HEK293 (cell line): ENCODE results near the gene PPP1CA.

Experiments used
- CTCF ChIA-PET: fragments of 350-600 bp; formaldehyde crosslinking; extraction: SDS; loops from one replicate; lab custom pipeline; 2021; ENCODE audit warnings: antibody characterized with exemption; lab: Yijun Ruan, JAX
- POLR2A ChIA-PET: fragments of 300-600 bp; formaldehyde crosslinking; extraction: SDS; loops from one replicate; lab custom pipeline; 2020; ENCODE audit warnings: antibody characterized with exemption, inconsistent platforms; lab: Yijun Ruan, JAX
- H3K27ac ChIP-seq: fragments of 200-500 bp; sonication (Bioruptor generic); 2 replicates; pipeline ENCODE4 v1.5.1; 2014; ENCODE audit warnings: low read depth, low read length, control low read depth, inconsistent platforms; ENCODE audit errors: extremely low read depth
- H3K36me3 ChIP-seq, 2 experiments: fragments of 200-500 bp in 1 of 2; sonication (Bioruptor generic) in 1 of 2; 1 replicate in 1 of 2; 2 replicates in 1 of 2; pipeline ENCODE4 v1.5.1; 2014 to 2017; ENCODE audit warnings: inconsistent platforms in 2 of 2, low read length in 2 of 2; ENCODE audit not compliant: control insufficient read depth in 2 of 2, insufficient read depth in 1 of 2
- H3K4me1 ChIP-seq: fragments of 200-500 bp; sonication (Bioruptor generic); 2 replicates; pipeline ENCODE4 v1.5.1; 2014; ENCODE audit warnings: mild to moderate bottlenecking, low read length, inconsistent platforms; ENCODE audit not compliant: control insufficient read depth, insufficient read depth
- H3K4me3 ChIP-seq: 2 replicates; pipeline ENCODE4 v1.5.1; 2011; ENCODE audit warnings: low read depth, mild to moderate bottlenecking, control low read depth, low read length, moderate library complexity
- H3K9me3 ChIP-seq: fragments of 200-500 bp; sonication (Bioruptor generic); 2 replicates; pipeline ENCODE4 v1.5.1; 2014; ENCODE audit warnings: low read depth, low read length, inconsistent platforms; ENCODE audit not compliant: control insufficient read depth, insufficient read depth
- HOXC10 ChIP-seq: sonication (generic); formaldehyde crosslinking; IDR thresholded peaks from 2 replicates; pipeline ENCODE4 v1.8.1; 2023; ENCODE audit warnings: mild to moderate bottlenecking, missing genetic modification reagents
- KLF8 ChIP-seq: fragments of 450-650 bp; formaldehyde crosslinking; IDR thresholded peaks from 2 replicates; pipeline ENCODE4 v1.5.1; 2016; ENCODE audit warnings: missing biosample characterization, missing genetic modification characterization
- REPIN1 ChIP-seq: fragments of 450-650 bp; formaldehyde crosslinking; IDR thresholded peaks from 2 replicates; pipeline ENCODE4 v1.5.1; 2017; ENCODE audit warnings: missing biosample characterization, missing genetic modification characterization, low read depth
- SP7 ChIP-seq: fragments of 450-650 bp; formaldehyde crosslinking; IDR thresholded peaks from 2 replicates; pipeline ENCODE4 v1.5.1; 2016; ENCODE audit warnings: missing biosample characterization, missing genetic modification characterization
- ZBTB8A ChIP-seq: fragments of 450-650 bp; formaldehyde crosslinking; IDR thresholded peaks from 2 replicates; pipeline ENCODE4 v1.5.1; 2016; ENCODE audit warnings: missing biosample characterization, missing genetic modification characterization
- ZNF157 ChIP-seq: fragments of 450-650 bp; formaldehyde crosslinking; IDR thresholded peaks from 2 replicates; pipeline ENCODE4 v1.5.1; 2016; ENCODE audit warnings: missing biosample characterization, missing genetic modification characterization
- ZNF324 ChIP-seq: fragments of 450-650 bp; formaldehyde crosslinking; IDR thresholded peaks from 2 replicates; pipeline ENCODE4 v1.5.1; 2016; ENCODE audit warnings: missing biosample characterization, missing genetic modification characterization
- ZNF558 ChIP-seq: fragments of 450-650 bp; formaldehyde crosslinking; IDR thresholded peaks from 2 replicates; pipeline ENCODE4 v1.5.1; 2016; ENCODE audit warnings: missing biosample characterization, missing genetic modification characterization
- ZNF600 ChIP-seq: fragments of 450-650 bp; formaldehyde crosslinking; IDR thresholded peaks from 2 replicates; pipeline ENCODE4 v1.5.1; 2016; ENCODE audit warnings: missing biosample characterization, missing genetic modification characterization
- ZNF624 ChIP-seq: fragments of 450-650 bp; formaldehyde crosslinking; IDR thresholded peaks from 2 replicates; pipeline ENCODE4 v1.5.1; 2017; ENCODE audit warnings: missing biosample characterization, missing genetic modification characterization
- ZNF626 ChIP-seq: fragments of 450-650 bp; sonication (Bioruptor Pico); formaldehyde crosslinking; IDR thresholded peaks from 2 replicates; pipeline ENCODE4 v1.5.1; 2018; ENCODE audit warnings: missing biosample characterization, missing genetic modification characterization, inconsistent platforms
- ZNF670 ChIP-seq: fragments of 450-650 bp; formaldehyde crosslinking; IDR thresholded peaks from 2 replicates; pipeline ENCODE4 v1.5.1; 2016; ENCODE audit warnings: missing biosample characterization, missing genetic modification characterization, low read depth
- ZNF76 ChIP-seq: fragments of 450-650 bp; formaldehyde crosslinking; IDR thresholded peaks from 2 replicates; pipeline ENCODE4; 2016; ENCODE audit warnings: low read depth, missing biosample characterization, missing genetic modification characterization, borderline replicate concordance
- ZNF792 ChIP-seq: fragments of 450-650 bp; formaldehyde crosslinking; IDR thresholded peaks from 2 replicates; pipeline ENCODE4 v1.5.1; 2016; ENCODE audit warnings: missing biosample characterization, missing genetic modification characterization
- TF ChIP-seq, protein P1 (sequence below): IDR thresholded peaks from 2 replicates; pipeline ENCODE4 v1.6.1; 2011; ENCODE audit warnings: mild to moderate bottlenecking, low read depth, low read length, borderline replicate concordance
- TF ChIP-seq, protein P2 (sequence below): fragments of 450-650 bp; formaldehyde crosslinking; IDR thresholded peaks from 2 replicates; pipeline ENCODE4 v1.5.1; 2016; ENCODE audit warnings: missing biosample characterization, missing genetic modification characterization, low read depth
- TF ChIP-seq, protein P3 (sequence below): fragments of 450-650 bp; formaldehyde crosslinking; conservative IDR thresholded peaks from 2 replicates; pipeline ENCODE4 v1.5.1; 2016; ENCODE audit warnings: low read depth, missing biosample characterization, missing genetic modification characterization
- TF ChIP-seq, protein P4 (sequence below): fragments of 450-650 bp; formaldehyde crosslinking; IDR thresholded peaks from 2 replicates; pipeline ENCODE4 v1.5.1; 2016; ENCODE audit warnings: missing biosample characterization, missing genetic modification characterization
- TF ChIP-seq, protein P5 (sequence below): fragments of 450-650 bp; formaldehyde crosslinking; IDR thresholded peaks from 2 replicates; pipeline ENCODE4 v1.5.1; 2016; ENCODE audit warnings: missing biosample characterization, missing genetic modification characterization
- TF ChIP-seq, protein P6 (sequence below): fragments of 450-650 bp; formaldehyde crosslinking; IDR thresholded peaks from 2 replicates; pipeline ENCODE4 v1.5.1; 2017; ENCODE audit warnings: missing biosample characterization, missing genetic modification characterization

The PPP1CA gene

DNA sequence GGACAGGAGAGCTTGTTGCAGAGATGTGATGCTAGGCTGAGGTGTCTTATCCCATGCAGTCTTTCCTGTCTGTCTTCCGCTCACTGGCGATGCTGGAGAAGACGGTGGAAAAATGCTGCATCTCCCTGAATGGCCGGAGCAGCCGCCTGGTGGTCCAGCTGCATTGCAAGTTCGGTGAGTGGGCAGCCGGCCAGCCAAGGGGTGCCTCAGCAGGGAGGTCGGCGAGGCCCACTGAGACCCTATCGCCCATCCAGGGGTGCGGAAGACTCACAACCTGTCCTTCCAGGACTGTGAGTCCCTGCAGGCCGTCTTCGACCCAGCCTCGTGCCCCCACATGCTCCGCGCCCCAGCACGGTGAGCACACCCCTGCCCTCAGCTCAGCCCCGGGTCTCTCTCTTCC, 8.2 kb downstream of the PPP1CA start:
- Histone ChIP-seq H3K4me3 (no peak overlapping the region), H3K9me3 (no peaks in the 10 kb centered on the region), H3K4me1 (0 out of 2 replicates have a peak, but pooled peaks cover 3% of the 10 kb centered on the region), H3K36me3 (peaks cover 0 to 47% of the 10 kb centered on the region in 2 experiments; a peak in 2 of 3 replicates), H3K27ac (no peak overlapping the region)
- POLR2A ChIA-PET: interaction anchor here (3.5 kb wide), 1 partner anchor 8 kb away, joined by 53 read pairs; the partner anchor contains the start of gene PPP1CA
- CTCF ChIA-PET: interaction anchor here (2.9 to 25.6 kb wide), 2 partner anchors 8 to 30 kb away, joined by 20 to 898 read pairs; partner anchors contain the start of genes CLCF1, POLD4 and PPP1CA
- TF ChIP-seq, protein P1, sequence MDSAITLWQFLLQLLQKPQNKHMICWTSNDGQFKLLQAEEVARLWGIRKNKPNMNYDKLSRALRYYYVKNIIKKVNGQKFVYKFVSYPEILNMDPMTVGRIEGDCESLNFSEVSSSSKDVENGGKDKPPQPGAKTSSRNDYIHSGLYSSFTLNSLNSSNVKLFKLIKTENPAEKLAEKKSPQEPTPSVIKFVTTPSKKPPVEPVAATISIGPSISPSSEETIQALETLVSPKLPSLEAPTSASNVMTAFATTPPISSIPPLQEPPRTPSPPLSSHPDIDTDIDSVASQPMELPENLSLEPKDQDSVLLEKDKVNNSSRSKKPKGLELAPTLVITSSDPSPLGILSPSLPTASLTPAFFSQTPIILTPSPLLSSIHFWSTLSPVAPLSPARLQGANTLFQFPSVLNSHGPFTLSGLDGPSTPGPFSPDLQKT: no peak
- TF ChIP-seq ZNF600 (tag by site-specific recombination): no peak
- TF ChIP-seq REPIN1: no peak
- no peak for TF ChIP-seq ZNF558 (tag by site-specific recombination)
- TF ChIP-seq, protein P2, sequence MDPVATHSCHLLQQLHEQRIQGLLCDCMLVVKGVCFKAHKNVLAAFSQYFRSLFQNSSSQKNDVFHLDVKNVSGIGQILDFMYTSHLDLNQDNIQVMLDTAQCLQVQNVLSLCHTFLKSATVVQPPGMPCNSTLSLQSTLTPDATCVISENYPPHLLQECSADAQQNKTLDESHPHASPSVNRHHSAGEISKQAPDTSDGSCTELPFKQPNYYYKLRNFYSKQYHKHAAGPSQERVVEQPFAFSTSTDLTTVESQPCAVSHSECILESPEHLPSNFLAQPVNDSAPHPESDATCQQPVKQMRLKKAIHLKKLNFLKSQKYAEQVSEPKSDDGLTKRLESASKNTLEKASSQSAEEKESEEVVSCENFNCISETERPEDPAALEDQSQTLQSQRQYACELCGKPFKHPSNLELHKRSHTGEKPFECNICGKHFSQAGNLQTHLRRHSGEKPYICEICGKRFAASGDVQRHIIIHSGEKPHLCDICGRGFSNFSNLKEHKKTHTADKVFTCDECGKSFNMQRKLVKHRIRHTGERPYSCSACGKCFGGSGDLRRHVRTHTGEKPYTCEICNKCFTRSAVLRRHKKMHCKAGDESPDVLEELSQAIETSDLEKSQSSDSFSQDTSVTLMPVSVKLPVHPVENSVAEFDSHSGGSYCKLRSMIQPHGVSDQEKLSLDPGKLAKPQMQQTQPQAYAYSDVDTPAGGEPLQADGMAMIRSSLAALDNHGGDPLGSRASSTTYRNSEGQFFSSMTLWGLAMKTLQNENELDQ: no peak
- no peak for TF ChIP-seq HOXC10
- no peak for TF ChIP-seq ZNF624 (tag by site-specific recombination)
- no peak for TF ChIP-seq ZNF324 (tag by site-specific recombination)
- TF ChIP-seq ZNF626: no peak
- TF ChIP-seq, protein P3, sequence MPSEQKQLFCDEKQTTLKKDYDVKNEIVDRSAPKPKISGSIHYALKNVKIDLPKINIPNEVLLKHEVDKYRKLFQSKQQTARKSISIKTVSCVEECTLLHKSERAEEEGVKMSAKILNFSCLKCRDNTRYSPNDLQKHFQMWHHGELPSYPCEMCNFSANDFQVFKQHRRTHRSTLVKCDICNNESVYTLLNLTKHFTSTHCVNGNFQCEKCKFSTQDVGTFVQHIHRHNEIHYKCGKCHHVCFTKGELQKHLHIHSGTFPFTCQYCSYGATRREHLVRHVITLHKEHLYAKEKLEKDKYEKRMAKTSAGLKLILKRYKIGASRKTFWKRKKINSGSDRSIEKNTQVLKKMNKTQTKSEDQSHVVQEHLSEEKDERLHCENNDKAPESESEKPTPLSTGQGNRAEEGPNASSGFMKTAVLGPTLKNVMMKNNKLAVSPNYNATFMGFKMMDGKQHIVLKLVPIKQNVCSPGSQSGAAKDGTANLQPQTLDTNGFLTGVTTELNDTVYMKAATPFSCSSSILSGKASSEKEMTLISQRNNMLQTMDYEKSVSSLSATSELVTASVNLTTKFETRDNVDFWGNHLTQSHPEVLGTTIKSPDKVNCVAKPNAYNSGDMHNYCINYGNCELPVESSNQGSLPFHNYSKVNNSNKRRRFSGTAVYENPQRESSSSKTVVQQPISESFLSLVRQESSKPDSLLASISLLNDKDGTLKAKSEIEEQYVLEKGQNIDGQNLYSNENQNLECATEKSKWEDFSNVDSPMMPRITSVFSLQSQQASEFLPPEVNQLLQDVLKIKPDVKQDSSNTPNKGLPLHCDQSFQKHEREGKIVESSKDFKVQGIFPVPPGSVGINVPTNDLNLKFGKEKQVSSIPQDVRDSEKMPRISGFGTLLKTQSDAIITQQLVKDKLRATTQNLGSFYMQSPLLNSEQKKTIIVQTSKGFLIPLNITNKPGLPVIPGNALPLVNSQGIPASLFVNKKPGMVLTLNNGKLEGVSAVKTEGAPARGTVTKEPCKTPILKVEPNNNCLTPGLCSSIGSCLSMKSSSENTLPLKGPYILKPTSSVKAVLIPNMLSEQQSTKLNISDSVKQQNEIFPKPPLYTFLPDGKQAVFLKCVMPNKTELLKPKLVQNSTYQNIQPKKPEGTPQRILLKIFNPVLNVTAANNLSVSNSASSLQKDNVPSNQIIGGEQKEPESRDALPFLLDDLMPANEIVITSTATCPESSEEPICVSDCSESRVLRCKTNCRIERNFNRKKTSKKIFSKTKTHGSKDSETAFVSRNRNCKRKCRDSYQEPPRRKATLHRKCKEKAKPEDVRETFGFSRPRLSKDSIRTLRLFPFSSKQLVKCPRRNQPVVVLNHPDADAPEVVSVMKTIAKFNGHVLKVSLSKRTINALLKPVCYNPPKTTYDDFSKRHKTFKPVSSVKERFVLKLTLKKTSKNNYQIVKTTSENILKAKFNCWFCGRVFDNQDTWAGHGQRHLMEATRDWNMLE (tag by site-specific recombination): no peak
- no peak for TF ChIP-seq KLF8

DNA sequence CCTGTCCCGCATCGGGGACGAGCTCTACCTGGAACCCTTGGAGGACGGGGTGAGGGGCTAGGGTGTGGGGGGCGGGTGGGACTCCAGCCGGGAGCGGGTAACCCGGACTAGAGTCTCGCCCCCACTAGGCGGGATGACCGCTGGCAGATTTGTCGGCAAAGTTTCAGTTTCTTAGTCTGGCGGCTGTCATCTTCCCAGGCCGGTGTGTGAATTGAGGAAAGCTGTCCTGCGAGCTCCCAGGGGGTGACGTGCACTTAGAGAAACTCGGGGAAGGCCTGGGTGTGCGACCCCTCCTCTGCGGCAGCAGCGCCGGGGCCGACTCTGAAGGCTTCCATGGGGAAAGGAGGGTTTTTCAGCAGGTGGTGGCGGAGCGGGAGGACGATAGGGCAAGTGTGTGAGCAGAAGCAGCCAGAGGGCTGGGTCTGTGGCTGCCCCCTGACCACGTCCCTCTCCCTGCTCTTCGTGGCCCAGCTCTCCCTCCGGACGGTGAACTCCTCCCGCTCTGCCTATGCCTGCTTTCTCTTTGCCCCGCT, 9.4 kb downstream of the PPP1CA start:
- Histone ChIP-seq H3K27ac (no peak overlapping the region), H3K4me1 (0 out of 2 replicates have a peak, but pooled peaks cover 3% of the 10 kb centered on the region), H3K9me3 (no peaks in the 10 kb centered on the region), H3K4me3 (peak overlapping the region; percentile 76), H3K36me3 (peaks cover 0 to 35% of the 10 kb centered on the region in 2 experiments; a peak in 2 of 3 replicates)
- ChIA-PET POLR2A (interaction anchor here (0.6 to 3.5 kb wide), 17 partner anchors 9 to 153 kb away, joined by 3 to 53 read pairs (median 4); partner anchors contain the start of genes AIP, ANKRD13D, CORO1B and POLD4), CTCF (interaction anchor here (0.6 to 25.6 kb wide), 5 partner anchors 9 to 224 kb away, joined by 4 to 898 read pairs (median 7); partner anchors contain the start of genes CLCF1, PITPNM1, POLD4 and PPP1CA)
- TF ChIP-seq ZNF157 (tag by site-specific recombination) (no peak), ZNF670 (tag by site-specific recombination) (no peak), ZNF792 (no peak), ZBTB8A (tag by site-specific recombination) (no peak), SP7 (tag by site-specific recombination) (no peak), ZNF76 (tag by site-specific recombination) (no peak)
- TF ChIP-seq, protein P4, sequence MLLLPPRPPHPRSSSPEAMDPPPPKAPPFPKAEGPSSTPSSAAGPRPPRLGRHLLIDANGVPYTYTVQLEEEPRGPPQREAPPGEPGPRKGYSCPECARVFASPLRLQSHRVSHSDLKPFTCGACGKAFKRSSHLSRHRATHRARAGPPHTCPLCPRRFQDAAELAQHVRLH (tag by site-specific recombination): no peak
- TF ChIP-seq, protein P5, sequence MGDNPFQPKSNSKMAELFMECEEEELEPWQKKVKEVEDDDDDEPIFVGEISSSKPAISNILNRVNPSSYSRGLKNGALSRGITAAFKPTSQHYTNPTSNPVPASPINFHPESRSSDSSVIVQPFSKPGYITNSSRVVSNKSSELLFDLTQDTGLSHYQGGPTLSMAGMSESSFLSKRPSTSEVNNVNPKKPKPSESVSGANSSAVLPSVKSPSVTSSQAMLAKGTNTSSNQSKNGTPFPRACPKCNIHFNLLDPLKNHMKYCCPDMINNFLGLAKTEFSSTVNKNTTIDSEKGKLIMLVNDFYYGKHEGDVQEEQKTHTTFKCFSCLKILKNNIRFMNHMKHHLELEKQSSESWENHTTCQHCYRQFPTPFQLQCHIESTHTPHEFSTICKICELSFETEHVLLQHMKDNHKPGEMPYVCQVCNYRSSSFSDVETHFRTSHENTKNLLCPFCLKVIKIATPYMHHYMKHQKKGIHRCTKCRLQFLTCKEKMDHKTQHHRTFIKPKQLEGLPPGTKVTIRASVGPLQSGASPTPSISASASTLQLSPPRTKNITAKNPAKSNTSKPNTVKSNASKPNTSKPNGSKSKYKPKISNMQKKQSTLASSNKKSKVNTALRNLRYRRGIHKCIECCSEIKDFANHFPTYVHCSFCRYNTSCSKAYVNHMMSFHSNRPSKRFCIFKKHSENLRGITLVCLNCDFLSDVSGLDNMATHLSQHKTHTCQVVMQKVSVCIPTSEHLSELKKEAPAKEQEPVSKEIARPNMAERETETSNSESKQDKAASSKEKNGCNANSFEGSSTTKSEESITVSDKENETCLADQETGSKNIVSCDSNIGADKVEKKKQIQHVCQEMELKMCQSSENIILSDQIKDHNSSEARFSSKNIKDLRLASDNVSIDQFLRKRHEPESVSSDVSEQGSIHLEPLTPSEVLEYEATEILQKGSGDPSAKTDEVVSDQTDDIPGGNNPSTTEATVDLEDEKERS (tag by site-specific recombination): no peak
- TF ChIP-seq, protein P6, sequence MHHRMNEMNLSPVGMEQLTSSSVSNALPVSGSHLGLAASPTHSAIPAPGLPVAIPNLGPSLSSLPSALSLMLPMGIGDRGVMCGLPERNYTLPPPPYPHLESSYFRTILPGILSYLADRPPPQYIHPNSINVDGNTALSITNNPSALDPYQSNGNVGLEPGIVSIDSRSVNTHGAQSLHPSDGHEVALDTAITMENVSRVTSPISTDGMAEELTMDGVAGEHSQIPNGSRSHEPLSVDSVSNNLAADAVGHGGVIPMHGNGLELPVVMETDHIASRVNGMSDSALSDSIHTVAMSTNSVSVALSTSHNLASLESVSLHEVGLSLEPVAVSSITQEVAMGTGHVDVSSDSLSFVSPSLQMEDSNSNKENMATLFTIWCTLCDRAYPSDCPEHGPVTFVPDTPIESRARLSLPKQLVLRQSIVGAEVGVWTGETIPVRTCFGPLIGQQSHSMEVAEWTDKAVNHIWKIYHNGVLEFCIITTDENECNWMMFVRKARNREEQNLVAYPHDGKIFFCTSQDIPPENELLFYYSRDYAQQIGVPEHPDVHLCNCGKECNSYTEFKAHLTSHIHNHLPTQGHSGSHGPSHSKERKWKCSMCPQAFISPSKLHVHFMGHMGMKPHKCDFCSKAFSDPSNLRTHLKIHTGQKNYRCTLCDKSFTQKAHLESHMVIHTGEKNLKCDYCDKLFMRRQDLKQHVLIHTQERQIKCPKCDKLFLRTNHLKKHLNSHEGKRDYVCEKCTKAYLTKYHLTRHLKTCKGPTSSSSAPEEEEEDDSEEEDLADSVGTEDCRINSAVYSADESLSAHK: no peak
